Transverse colon (tissue), 3 donors: ENCODE results near the gene OR5H14.
"Not testable (repeated sequence)": the region's sequence is repeated elsewhere in the genome, so short reads cannot be mapped to it uniquely, and the experiment has no call there.

Experiments used
- CTCF ChIP-seq, 5 experiments: fragments of 200-600 bp in 3 of 5; fragments of 450-650 bp in 2 of 5; sonication (generic) in 3 of 5; IDR thresholded peaks; 1 replicate in 2 of 5; 2 replicates in 3 of 5; pipeline ENCODE4 v1.5.1; 2016 to 2017; ENCODE audit warnings: antibody characterized with exemption in 5 of 5, inconsistent platforms in 3 of 5, mild to moderate bottlenecking in 2 of 5, moderate library complexity in 1 of 5
- EP300 ChIP-seq: sonication (generic); formaldehyde crosslinking; IDR thresholded peaks from one replicate; pipeline ENCODE4 v1.6.1; 2017; ENCODE audit warnings: antibody characterized with exemption, low read depth
- POLR2A ChIP-seq: fragments of 450-650 bp; IDR thresholded peaks from one replicate; pipeline ENCODE4 v1.6.1; 2016; ENCODE audit warnings: antibody characterized with exemption, mild to moderate bottlenecking, moderate library complexity

GRCh38 chr3:98137826-98138557 lies 9.3 kb upstream of the OR5H14 start:
- not testable (repeated sequence) for TF ChIP-seq CTCF (IDR thresholded peaks at IDR 0.05); POLR2A; EP300
